HCT116 (cell line): ENCODE measurements around the gene ZNF503. TPM values are rescaled to one million over a fixed set of nuclear protein-coding genes. Genes with fewer than 3 reads are reported as not detected.
A peak's percentile ranks its signal among the peaks of the same experiment; 100 is the strongest.

Experiments
- ATAC-seq: fragments of 200-7000 bp; cut with Tn5 transposase; 2 replicates; pipeline ENCODE4 v1.9.1; 2020; ENCODE audit warnings: mild to moderate bottlenecking, moderate library complexity
- BruUV-seq: library from RNA; stranded (reverse); fragments of 400-500 nt; replicated peaks from 2 replicates; lab custom pipeline; 2021; lab: Mats Ljungman, UMichigan
- CTCF ChIA-PET: fragments of 300-600 bp; sonication (Branson Sonifier 250); formaldehyde crosslinking; loops from one replicate; lab custom pipeline; 2021; ENCODE audit warnings: antibody characterized with exemption; lab: Charles Lee
- POLR2A ChIA-PET: fragments of 300-600, 350-600 bp; sonication (Branson Sonifier 250); formaldehyde crosslinking; loops from one replicate; lab custom pipeline; 2021; ENCODE audit warnings: antibody characterized with exemption; lab: Charles Lee
- RAD21 ChIA-PET, 2 experiments: fragments of 300-600 bp; sonication (Branson Sonifier 250); formaldehyde crosslinking; loops; one replicate each; lab custom pipeline; 2023; ENCODE audit warnings: low total read pairs in 2 of 2; ENCODE audit not compliant: uncharacterized antibody in 2 of 2, unreplicated experiment in 2 of 2, low non-redundant PET in 1 of 2; lab: Charles Lee
- DNase-seq: peaks from one replicate; pipeline ENCODE4 v3.0.0-alpha.2; 2010; ENCODE audit warnings: low read depth, low spot score
- H2AFZ ChIP-seq: fragments of 200-600 bp; shearing (Covaris generic), sonication (generic); 2 replicates; pipeline ENCODE4 v1.6.1; 2017; ENCODE audit warnings: low read depth, mixed run types, mixed read lengths, antibody characterized with exemption, low read length; ENCODE audit not compliant: poor library complexity, severe bottlenecking
- H3K27ac ChIP-seq: 2 replicates; pipeline ENCODE4 v1.5.1; 2012; ENCODE audit warnings: low read depth, low read length
- H3K27me3 ChIP-seq: fragments of 200-600 bp; sonication (generic); 2 replicates; pipeline ENCODE4 v1.6.1; 2016; ENCODE audit warnings: mixed run types, low read length, mixed read lengths; ENCODE audit not compliant: insufficient read depth
- H3K36me3 ChIP-seq, 2 experiments: fragments of 200-500 bp in 1 of 2; fragments of 200-600 bp in 1 of 2; sonication (Bioruptor generic) in 1 of 2; sonication (generic) in 1 of 2; 2 replicates each; pipeline versions ENCODE4 v1.5.1 to v1.6.1; 2014 to 2016; ENCODE audit warnings: low read length in 2 of 2, inconsistent platforms in 1 of 2, mixed read lengths in 1 of 2, mixed run types in 1 of 2; ENCODE audit not compliant: insufficient read depth in 2 of 2, control insufficient read depth in 1 of 2
- H3K4me1 ChIP-seq, 2 experiments: fragments of 200-600 bp in 1 of 2; sonication (generic) in 1 of 2; 2 replicates each; pipeline versions ENCODE4 v1.5.1 to v1.6.1; 2012 to 2017; ENCODE audit warnings: low read length in 2 of 2, inconsistent platforms in 1 of 2, mild to moderate bottlenecking in 1 of 2, mixed read lengths in 1 of 2, mixed run types in 1 of 2, moderate library complexity in 1 of 2; ENCODE audit not compliant: insufficient read depth in 2 of 2, control insufficient read depth in 1 of 2
- H3K4me2 ChIP-seq: fragments of 200-600 bp; sonication (generic); 2 replicates; pipeline ENCODE4 v1.6.1; 2017; ENCODE audit warnings: mixed run types, low read length, mixed read lengths
- H3K4me3 ChIP-seq, 2 experiments: fragments of 200-600 bp in 1 of 2; sonication (generic) in 1 of 2; replicated peaks in 1 of 2; 2 replicates each; pipeline ENCODE4 v1.5.1; 2011 to 2016; ENCODE audit warnings: low read length in 2 of 2, control low read depth in 1 of 2, low read depth in 1 of 2, mild to moderate bottlenecking in 1 of 2, mixed read lengths in 1 of 2, mixed run types in 1 of 2
- H3K79me2 ChIP-seq: fragments of 200-600 bp; sonication (generic); 2 replicates; pipeline ENCODE4 v1.6.1; 2017; ENCODE audit warnings: mild to moderate bottlenecking, mixed run types, low read length, moderate library complexity, mixed read lengths; ENCODE audit not compliant: insufficient read depth
- H3K9ac ChIP-seq: fragments of 200-600 bp; sonication (generic); 2 replicates; pipeline ENCODE4 v1.6.1; 2016; ENCODE audit warnings: low read length, mixed read lengths
- H3K9me2 ChIP-seq: fragments of 200-600 bp; sonication (generic), shearing (Covaris generic); 2 replicates; pipeline ENCODE4 v1.6.1; 2017; ENCODE audit warnings: mixed run types, mild to moderate bottlenecking, moderate library complexity; ENCODE audit not compliant: insufficient read depth
- H3K9me3 ChIP-seq, 2 experiments: fragments of 200-500 bp in 1 of 2; fragments of 200-600 bp in 1 of 2; sonication (Bioruptor generic) in 1 of 2; sonication (generic) in 1 of 2; 2 replicates each; pipeline ENCODE4 v1.6.1; 2014 to 2017; ENCODE audit warnings: low read length in 2 of 2, mixed read lengths in 2 of 2, inconsistent platforms in 1 of 2, low read depth in 1 of 2, mild to moderate bottlenecking in 1 of 2, mixed run types in 1 of 2, moderate library complexity in 1 of 2; ENCODE audit not compliant: control insufficient read depth in 1 of 2, insufficient read depth in 1 of 2
- H4K20me1 ChIP-seq: fragments of 200-600 bp; sonication (generic), shearing (Covaris generic); 2 replicates; pipeline ENCODE4 v1.6.1; 2017; ENCODE audit warnings: mixed run types, mild to moderate bottlenecking, moderate library complexity; ENCODE audit not compliant: insufficient read depth
- ATF3 ChIP-seq: IDR thresholded peaks from 2 replicates; pipeline ENCODE4 v1.6.1; 2012
- CBX3 ChIP-seq: IDR thresholded peaks from 2 replicates; pipeline ENCODE4 v1.6.1; 2012; ENCODE audit warnings: low read depth
- EZH2 ChIP-seq: fragments of 200-600 bp; sonication (generic); IDR thresholded peaks from 2 replicates; pipeline ENCODE4 v1.6.1; 2017; ENCODE audit warnings: antibody characterized with exemption, mixed run types
- EZH2phosphoT487 ChIP-seq: fragments of 200-600 bp; IDR thresholded peaks from 2 replicates; pipeline ENCODE4 v1.6.1; 2018; ENCODE audit warnings: antibody characterized with exemption, borderline replicate concordance
- FOSL1 ChIP-seq: IDR thresholded peaks from 2 replicates; pipeline ENCODE4 v1.6.1; 2012; ENCODE audit warnings: low read depth
- RAD21 ChIP-seq: IDR thresholded peaks from 2 replicates; pipeline ENCODE4 v1.6.1; 2012; ENCODE audit warnings: low read depth, mild to moderate bottlenecking
- REST ChIP-seq: IDR thresholded peaks from 2 replicates; pipeline ENCODE4 v1.6.1; 2012; ENCODE audit warnings: low read depth
- SP1 ChIP-seq: IDR thresholded peaks from 2 replicates; pipeline ENCODE4 v1.6.1; 2012; ENCODE audit warnings: low read depth
- TCF7L2 ChIP-seq: IDR thresholded peaks from 2 replicates; pipeline ENCODE4 v1.7.0; 2011; ENCODE audit warnings: borderline replicate concordance, inconsistent platforms; ENCODE audit not compliant: insufficient read depth, insufficient read length; ENCODE audit errors: extremely low read depth
- ZFX ChIP-seq: fragments of 450-650 bp; IDR thresholded peaks from 2 replicates; pipeline ENCODE4 v1.6.1; 2017
- intact Hi-C: fragments of 100-400 bp; cut with micrococcal nuclease; formaldehyde crosslinking; loops from 2 replicates; pipeline ENCODE4 v1.10.0; 2022
- total RNA-seq: library from RNA; stranded (reverse); gene quantifications from one replicate; pipeline ENCODE4 v1.2.1, GENCODE V29; 2021; ENCODE audit not compliant: unreplicated experiment
- TF ChIP-seq, protein P1 (sequence below), 3 experiments: fragments of 200-600 bp in 1 of 3; sonication (generic) in 1 of 3; IDR thresholded peaks in 2 of 3; conservative IDR thresholded peaks in 1 of 3; 2 replicates each; pipeline ENCODE4 v1.5.1; 2012 to 2017; ENCODE audit warnings: low read depth in 2 of 3, low read length in 2 of 3, antibody characterized with exemption in 1 of 3, borderline replicate concordance in 1 of 3, control low read depth in 1 of 3, mild to moderate bottlenecking in 1 of 3, mixed read lengths in 1 of 3, mixed run types in 1 of 3, moderate library complexity in 1 of 3; ENCODE audit not compliant: insufficient read depth in 1 of 3

ZNF503 gene
- total RNA-seq, 1 experiment from 2014 or later = 30.4 TPM

- POLR2A ChIA-PET = no interaction called here
- no peak overlapping the region for H2AFZ ChIP-seq
Measured at GRCh38 chr10:75428434-75429158, 27.0 kb upstream of the ZNF503 start.

GRCh38 chr10:75427951-75428350 is 26.4 kb upstream of the ZNF503 start:
- POLR2A ChIA-PET = no interaction called here
- H2AFZ ChIP-seq = no peak overlapping the region
- TF ChIP-seq ATF3 = no peak
- TF ChIP-seq CBX3 = no peak
- no peak for TF ChIP-seq EZH2
- TF ChIP-seq TCF7L2 = no peak
- TF ChIP-seq SP1 = no peak
- no peak for TF ChIP-seq RAD21
- no peak for TF ChIP-seq ZFX
- no peak for TF ChIP-seq REST
- no peak for TF ChIP-seq EZH2phosphoT487

More at GRCh38 chr10:75428434-75429158, 27.0 kb upstream of the ZNF503 start:
- Histone ChIP-seq H3K9me3 (no peaks in the 10 kb centered on the region), H3K4me1 (peaks cover 18 to 41% of the 10 kb centered on the region in 2 experiments), H3K27me3 (no peaks in the 10 kb centered on the region), H3K4me2 (peak overlapping the region; percentile 35), H3K27ac (no peak overlapping the region), H4K20me1 (no peaks in the 10 kb centered on the region), H3K9me2 (no peaks in the 10 kb centered on the region), H3K9ac (no peak overlapping the region), H3K79me2 (no peaks in the 10 kb centered on the region), H3K4me3 (no peak overlapping the region), H3K36me3 (no peaks in the 10 kb centered on the region)
- ATAC-seq (peak; percentile 52), DNase-seq (no peak)
- RAD21 ChIA-PET = no interaction called here
- intact Hi-C loops = no loop called here
- TF ChIP-seq, protein P1, sequence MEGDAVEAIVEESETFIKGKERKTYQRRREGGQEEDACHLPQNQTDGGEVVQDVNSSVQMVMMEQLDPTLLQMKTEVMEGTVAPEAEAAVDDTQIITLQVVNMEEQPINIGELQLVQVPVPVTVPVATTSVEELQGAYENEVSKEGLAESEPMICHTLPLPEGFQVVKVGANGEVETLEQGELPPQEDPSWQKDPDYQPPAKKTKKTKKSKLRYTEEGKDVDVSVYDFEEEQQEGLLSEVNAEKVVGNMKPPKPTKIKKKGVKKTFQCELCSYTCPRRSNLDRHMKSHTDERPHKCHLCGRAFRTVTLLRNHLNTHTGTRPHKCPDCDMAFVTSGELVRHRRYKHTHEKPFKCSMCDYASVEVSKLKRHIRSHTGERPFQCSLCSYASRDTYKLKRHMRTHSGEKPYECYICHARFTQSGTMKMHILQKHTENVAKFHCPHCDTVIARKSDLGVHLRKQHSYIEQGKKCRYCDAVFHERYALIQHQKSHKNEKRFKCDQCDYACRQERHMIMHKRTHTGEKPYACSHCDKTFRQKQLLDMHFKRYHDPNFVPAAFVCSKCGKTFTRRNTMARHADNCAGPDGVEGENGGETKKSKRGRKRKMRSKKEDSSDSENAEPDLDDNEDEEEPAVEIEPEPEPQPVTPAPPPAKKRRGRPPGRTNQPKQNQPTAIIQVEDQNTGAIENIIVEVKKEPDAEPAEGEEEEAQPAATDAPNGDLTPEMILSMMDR (IDR thresholded peaks at IDR 0.05 in 2 of 3, conservative IDR thresholded peaks at IDR 0.05 in 1 of 3; ENCODE audit: borderline replicate concordance in 1 of 3, insufficient read depth in 1 of 3, low read depth in 2 of 3, low read length in 2 of 3) = 0 out of 6 replicates have a peak, but pooled peaks of 1 of the 3 experiments have one; percentile 6
- TF ChIP-seq RAD21 (no peak), FOSL1 (peak; percentile 8; the same call in 1 of the 2 replicates)
- CTCF ChIA-PET = interaction anchor here (1.0 to 1.2 kb wide), 2 partner anchors 12 to 27 kb away, joined by 3 read pairs; partner anchors contain the start of gene ZNF503
- no TSS peak for BruUV-seq

More at GRCh38 chr10:75427951-75428350, 26.4 kb upstream of the ZNF503 start:
- H3K79me2 ChIP-seq = no peaks in the 10 kb centered on the region
- ATAC-seq = no peak
- no peak overlapping the region for H3K27ac ChIP-seq
- RAD21 ChIA-PET = no interaction called here
- peaks cover 18 to 41% of the 10 kb centered on the region in 2 experiments for H3K4me1 ChIP-seq
- no peaks in the 10 kb centered on the region for H3K27me3 ChIP-seq
- no peak overlapping the region for H3K9ac ChIP-seq
- no peak overlapping the region for H3K4me3 ChIP-seq
- CTCF ChIA-PET = interaction anchor here (1.0 to 1.2 kb wide), 2 partner anchors 11 to 26 kb away, joined by 3 read pairs; partner anchors contain the start of gene ZNF503
- no TSS peak for BruUV-seq
- H3K36me3 ChIP-seq = no peaks in the 10 kb centered on the region
- no peaks in the 10 kb centered on the region for H4K20me1 ChIP-seq
- no peaks in the 10 kb centered on the region for H3K9me3 ChIP-seq
- no peak for DNase-seq
- peak overlapping the region; percentile 35; the same call in 1 of the 2 replicates for H3K4me2 ChIP-seq
- intact Hi-C loops = no loop called here
- no peaks in the 10 kb centered on the region for H3K9me2 ChIP-seq
